ENCODE measurements around the gene DGLUCY.

DNA sequence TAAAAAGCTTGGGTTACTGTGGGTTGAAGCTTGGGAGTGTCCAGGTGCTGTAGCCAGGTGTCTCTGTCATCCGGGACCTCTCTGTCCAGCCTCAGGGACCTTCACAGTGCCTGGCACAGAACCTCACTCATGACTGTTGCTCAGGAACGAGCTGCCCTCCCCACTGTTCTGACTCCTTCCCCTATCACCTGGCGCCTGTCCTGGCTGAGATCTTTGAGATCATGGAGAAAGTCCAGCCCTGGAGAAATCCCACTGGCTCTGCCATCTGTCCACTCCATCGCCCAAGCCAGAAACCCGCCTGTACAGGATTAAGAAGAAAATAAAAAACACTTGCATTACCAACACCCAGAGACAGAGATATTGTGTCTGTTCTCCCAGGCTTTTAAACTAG, 53.5 kb downstream of the DGLUCY start:
- TF ChIP-seq CBX3 (IDR thresholded peaks at IDR 0.05; ENCODE audit: low read depth) (no peak), RAD21 (IDR thresholded peaks at IDR 0.05; ENCODE audit: low read depth) (no peak), YY1 (IDR thresholded peaks at IDR 0.05; ENCODE audit: extremely low read depth, insufficient replicate concordance, low read depth, low read length) (no peak), EZH2 (IDR thresholded peaks at IDR 0.05) (no peak), POLR2A (IDR thresholded peaks at IDR 0.05; ENCODE audit: borderline replicate concordance, extremely low read depth, insufficient read depth, insufficient read length) (no peak), POLR2AphosphoS5 (IDR thresholded peaks at IDR 0.05; ENCODE audit: low read depth, low read length) (no peak), SIN3A (IDR thresholded peaks at IDR 0.05; ENCODE audit: low read depth) (no peak), CEBPB (IDR thresholded peaks at IDR 0.05; ENCODE audit: low read depth) (no peak), EGR1 (IDR thresholded peaks at IDR 0.05; ENCODE audit: low read depth) (no peak), SRF (IDR thresholded peaks at IDR 0.05; ENCODE audit: low read depth) (no peak), SP1 (IDR thresholded peaks at IDR 0.05; ENCODE audit: low read depth) (no peak), FOSL1 (IDR thresholded peaks at IDR 0.05; ENCODE audit: low read depth) (no peak)
- TF ChIP-seq, protein P1, sequence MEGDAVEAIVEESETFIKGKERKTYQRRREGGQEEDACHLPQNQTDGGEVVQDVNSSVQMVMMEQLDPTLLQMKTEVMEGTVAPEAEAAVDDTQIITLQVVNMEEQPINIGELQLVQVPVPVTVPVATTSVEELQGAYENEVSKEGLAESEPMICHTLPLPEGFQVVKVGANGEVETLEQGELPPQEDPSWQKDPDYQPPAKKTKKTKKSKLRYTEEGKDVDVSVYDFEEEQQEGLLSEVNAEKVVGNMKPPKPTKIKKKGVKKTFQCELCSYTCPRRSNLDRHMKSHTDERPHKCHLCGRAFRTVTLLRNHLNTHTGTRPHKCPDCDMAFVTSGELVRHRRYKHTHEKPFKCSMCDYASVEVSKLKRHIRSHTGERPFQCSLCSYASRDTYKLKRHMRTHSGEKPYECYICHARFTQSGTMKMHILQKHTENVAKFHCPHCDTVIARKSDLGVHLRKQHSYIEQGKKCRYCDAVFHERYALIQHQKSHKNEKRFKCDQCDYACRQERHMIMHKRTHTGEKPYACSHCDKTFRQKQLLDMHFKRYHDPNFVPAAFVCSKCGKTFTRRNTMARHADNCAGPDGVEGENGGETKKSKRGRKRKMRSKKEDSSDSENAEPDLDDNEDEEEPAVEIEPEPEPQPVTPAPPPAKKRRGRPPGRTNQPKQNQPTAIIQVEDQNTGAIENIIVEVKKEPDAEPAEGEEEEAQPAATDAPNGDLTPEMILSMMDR (IDR thresholded peaks at IDR 0.05 in 2 of 3, conservative IDR thresholded peaks at IDR 0.05 in 1 of 3; ENCODE audit: borderline replicate concordance in 1 of 3, insufficient read depth in 1 of 3, low read depth in 2 of 3, low read length in 2 of 3), result no peak
- TF ChIP-seq, protein P2, sequence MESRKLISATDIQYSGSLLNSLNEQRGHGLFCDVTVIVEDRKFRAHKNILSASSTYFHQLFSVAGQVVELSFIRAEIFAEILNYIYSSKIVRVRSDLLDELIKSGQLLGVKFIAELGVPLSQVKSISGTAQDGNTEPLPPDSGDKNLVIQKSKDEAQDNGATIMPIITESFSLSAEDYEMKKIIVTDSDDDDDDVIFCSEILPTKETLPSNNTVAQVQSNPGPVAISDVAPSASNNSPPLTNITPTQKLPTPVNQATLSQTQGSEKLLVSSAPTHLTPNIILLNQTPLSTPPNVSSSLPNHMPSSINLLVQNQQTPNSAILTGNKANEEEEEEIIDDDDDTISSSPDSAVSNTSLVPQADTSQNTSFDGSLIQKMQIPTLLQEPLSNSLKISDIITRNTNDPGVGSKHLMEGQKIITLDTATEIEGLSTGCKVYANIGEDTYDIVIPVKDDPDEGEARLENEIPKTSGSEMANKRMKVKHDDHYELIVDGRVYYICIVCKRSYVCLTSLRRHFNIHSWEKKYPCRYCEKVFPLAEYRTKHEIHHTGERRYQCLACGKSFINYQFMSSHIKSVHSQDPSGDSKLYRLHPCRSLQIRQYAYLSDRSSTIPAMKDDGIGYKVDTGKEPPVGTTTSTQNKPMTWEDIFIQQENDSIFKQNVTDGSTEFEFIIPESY (IDR thresholded peaks at IDR 0.05; ENCODE audit: extremely low read depth, insufficient replicate concordance, low read length), result no peak
